GM21786 (cell line): Measurements from ENCODE around the gene PLEKHH3.
"Not testable (repeated sequence)": the region's sequence is repeated elsewhere in the genome, so short reads cannot be mapped to it uniquely, and the experiment has no call there.

ENCODE experiments used
- ATAC-seq: cut with Tn5 transposase; IDR thresholded peaks from one replicate; pipeline ENCODE4 v1.9.1; 2021; ENCODE audit not compliant: unreplicated experiment

Gene PLEKHH3

DNA sequence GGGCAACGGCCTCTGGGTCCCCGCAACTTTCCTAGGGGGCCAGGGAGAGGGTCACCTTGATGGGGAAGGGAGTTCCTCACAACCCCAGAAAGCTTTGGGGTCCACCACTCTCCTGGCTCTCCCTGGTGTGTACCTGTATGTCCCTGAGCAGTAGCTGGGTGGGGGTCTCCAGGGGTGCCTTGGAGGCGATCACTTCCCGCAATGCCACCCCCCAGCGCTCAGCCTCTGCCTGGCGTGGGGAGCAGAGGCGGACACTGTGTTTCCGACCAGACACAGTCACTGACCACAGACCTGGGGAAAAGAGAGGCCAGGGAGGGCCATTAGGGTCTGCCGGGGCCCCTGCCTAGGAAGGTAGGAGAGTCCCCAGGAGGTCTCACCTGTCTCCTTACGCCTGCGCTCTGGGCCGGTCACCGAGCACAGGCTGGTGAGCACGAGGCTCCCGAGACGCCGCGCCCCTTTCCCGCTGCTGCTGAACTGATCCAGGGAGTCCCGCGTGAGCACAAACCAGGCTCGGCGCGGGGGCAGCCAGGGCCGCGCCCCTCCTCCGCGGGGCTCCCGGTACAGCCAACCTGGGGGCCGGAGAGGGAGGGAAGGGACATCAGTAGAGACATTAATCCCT is 3.4 kb downstream of the PLEKHH3 start:
- no peak for ATAC-seq

DNA sequence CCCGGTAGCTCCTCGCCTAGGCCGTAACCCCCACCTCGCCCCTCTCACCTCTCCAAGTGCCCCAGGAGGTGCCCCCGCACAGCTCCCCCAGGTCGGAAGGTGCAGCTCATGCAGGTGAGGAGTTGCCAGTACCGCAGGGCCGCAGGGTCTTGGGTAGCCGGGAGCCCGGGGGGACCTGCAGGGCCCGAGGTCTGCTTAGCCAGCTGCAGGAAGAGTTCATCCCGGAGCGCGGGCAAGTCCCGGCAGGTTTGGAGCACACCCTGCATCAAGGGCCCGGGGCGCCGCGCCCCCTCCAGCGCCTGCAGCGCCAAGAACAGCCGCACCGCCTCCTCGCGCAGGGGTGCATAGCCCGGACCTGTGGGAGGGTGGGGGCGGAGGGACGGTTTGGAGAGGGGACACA is 4.8 kb downstream of the PLEKHH3 start:
- no peak for ATAC-seq

DNA sequence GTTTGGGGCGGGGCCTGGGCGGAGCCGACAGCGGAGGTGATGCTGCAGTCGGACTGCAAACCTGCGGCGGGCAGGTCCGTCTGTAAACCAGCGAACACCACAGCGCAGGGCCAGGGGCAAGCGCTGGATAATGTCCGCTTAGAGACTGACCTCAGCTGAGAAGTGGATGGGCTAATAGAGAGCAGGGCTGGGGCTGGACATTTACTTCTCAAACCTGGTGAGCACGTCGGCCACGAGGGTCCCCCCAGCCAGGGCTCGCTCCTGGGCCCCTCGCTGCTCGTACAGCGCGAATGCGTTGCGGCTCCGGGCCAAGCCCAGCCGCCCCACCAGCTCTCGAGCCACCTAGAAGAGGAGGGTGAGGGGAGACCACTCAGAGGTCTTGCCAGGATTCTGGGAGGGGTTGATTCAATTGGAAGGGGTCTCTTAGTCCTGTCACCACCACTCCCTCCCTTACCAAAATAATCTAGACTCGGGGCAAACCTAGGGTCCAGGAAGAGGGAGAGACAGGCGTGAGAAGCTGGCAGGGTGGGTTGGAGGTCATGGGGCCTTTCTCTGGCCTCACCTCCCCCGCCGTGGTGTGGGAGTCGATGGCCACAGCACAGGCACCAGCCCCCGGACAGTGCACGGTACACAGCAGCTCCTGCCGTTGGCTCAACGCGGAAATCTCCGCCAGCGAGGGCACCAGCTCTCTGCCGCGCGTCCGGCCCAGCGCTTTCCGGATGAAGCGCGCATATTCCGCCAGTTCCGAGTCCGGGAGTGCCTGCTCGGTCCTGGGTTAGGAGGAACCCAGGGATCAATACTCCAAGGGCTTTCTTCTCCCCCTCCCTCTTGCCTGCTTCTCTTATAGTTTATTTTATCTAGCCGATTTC is 5.8 kb downstream of the PLEKHH3 start:
- no peak for ATAC-seq

DNA sequence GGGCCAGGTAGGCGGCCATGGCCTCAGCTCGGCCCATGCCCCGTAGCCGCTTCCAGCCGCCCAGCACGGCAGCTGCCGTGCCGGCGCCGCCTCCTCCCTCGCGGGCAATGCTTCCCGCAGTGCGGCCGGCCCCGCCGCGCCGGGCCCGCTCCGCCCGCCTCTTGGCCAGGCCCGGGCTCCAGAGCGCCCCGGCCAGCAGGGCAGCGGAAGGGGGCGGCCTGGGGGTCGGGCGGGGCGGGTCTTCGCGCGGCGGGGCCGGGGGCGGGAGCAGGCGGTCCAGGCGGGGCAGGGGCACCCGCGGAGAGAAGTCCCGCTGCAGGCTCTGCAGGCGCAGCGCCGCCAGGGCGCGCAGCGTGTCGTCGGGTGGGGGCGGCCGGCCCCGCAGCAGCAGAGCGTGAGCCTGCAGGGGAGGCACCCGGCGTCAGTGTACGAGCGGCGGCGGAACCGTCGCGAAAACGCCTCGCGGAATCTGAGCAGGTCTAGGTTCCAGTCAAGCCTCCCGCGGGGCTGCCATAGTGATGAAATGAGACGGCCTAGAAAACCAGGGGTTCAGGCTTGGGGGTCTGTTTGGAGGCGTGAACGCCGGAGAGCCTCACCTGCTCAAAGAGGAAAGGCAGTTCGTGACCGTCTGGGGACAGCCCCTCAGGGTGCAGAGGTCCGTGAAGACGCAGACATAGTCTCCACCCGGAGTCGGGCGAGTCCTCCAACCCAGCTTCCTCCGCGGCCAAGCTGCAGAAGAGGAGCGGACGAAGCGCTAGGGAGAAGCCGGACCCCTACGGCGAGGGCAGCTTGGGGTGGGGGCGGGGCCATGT is 6.6 kb downstream of the PLEKHH3 start:
- no peak for ATAC-seq

DNA sequence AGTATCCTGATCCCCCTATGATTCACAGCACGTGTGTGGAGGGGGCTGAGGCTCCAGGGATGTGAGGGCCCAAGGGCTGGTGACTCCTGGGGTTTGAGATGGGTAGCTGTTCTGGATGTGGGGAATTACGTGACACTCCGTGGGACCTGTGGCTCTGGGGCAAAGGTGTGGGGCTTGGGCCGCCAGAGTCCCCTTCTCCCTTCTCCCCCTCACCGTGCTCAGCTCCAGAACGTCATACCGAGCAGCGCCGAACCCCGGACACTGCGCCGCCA is 7.2 kb downstream of the PLEKHH3 start:
- ATAC-seq: no peak

DNA sequence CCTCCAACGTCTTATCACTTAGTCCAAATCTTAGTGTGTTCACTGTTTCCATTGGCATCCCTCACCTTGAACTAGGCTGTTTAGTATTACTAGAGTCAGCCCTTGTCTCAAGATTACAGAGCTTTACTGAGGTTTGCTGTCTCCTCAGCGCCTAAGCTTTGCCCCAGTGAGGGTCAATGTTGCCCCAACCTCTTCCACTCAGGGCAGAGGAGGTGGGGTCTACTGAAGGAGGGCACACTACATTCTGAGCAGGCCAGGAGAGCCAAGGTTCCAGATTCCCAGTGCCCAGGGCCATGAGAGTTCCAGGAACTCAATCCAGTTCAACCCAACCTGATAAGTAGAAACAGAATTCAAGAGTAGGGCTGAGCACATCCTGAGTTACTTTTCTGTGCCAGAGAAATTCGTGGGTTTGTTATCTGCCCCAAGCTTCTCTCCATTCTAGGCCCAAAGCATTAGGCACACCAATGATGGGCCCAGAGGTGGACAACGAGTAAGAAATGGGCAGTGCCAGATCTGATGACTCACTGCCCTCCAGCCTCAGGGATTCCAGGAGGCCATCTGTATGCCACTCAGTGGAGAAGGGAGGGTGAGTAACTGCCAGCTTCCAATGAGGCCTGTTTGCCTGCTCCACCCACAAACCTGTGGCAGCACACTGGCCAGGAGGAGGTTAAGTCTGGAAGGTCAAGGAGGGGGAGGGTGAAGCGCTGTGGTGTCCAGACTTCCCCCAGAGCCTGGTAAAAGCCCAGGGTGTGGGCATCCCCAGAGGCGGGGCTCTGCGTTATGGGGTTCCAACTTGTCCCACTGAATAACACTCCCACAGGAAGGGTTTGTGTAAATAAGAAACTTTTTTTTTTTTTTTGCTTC is 9.5 kb downstream of the PLEKHH3 start:
- ATAC-seq: no peak

DNA sequence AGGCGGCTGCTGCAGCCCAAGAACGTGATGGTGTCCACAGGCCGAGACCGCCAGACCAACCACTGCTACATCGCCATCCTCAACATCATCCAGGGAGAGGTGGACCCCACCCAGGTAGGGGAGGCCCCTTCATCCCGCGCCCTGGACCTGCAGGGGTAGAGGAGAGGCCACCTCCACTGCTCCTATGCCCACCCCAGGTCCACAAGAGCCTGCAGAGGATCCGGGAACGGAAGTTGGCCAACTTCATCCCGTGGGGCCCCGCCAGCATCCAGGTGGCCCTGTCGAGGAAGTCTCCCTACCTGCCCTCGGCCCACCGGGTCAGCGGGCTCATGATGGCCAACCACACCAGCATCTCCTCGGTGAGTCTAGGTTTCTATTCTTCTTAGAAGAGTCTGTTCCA is 10.7 kb downstream of the PLEKHH3 start:
- ATAC-seq: not testable (repeated sequence)

DNA sequence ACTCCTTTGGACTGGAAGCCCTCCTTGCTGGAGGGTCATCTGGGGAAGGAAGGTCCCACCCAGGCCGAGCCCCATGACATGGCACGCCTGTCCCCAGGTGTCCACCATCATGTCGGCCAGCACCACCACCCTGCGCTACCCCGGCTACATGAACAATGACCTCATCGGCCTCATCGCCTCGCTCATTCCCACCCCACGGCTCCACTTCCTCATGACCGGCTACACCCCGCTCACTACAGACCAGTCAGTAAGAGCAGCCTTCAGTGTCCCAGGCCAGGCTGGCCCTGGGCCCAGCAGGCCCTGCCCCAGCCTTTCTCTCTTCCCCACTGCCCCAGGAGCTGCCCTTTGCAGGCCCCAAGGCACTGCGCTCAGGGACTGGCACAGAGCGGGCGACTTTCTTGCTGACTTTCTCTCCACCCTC is 11.2 kb downstream of the PLEKHH3 start:
- ATAC-seq: no peak

DNA sequence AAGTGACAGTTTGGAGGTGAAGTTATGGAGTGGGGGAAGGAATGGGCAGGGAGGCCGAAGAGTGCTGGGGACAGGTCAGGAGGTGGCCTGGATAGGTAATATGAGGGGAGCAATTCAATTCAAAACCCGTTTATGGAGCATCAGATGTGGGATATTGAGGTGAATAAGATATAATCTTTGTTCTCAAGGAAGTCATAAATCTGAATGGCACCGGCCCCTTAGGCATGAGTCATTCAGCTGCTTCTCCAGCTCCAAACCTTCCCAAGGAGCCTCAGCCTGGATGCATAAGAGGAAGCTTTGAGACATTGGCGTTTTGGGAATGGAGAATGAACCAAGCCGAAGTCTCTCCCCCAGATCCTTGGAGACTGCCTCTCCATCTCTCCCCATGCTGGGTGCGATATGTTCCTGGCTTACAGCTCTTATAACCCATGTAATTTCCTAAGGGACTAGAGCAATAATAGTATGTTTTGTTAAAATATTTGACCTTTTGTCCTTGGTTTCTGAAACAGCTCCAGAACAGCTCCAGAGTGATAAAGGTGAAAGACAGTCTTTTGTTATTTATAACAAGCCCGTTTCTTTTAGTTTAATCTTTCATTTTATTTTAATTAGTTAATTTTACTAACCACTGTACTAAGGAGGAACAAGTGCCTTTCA is 16.0 kb downstream of the PLEKHH3 start:
- ATAC-seq: no peak

DNA sequence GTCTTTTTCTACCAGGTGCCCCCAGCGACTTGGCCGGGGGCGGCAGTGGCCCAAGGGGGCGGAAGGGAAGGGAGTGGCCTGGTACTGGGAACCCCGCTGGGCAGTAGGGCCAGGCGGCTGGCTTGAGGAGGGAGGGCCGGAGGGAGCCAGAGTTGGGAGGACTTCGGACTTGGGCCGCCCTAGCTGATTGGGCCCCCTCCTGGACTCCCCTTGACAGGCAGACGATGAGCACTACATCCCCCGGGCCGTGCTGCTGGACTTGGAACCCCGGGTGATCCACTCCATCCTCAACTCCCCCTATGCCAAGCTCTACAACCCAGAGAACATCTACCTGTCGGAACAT is 16.9 kb downstream of the PLEKHH3 start:
- not testable (repeated sequence) for ATAC-seq

DNA sequence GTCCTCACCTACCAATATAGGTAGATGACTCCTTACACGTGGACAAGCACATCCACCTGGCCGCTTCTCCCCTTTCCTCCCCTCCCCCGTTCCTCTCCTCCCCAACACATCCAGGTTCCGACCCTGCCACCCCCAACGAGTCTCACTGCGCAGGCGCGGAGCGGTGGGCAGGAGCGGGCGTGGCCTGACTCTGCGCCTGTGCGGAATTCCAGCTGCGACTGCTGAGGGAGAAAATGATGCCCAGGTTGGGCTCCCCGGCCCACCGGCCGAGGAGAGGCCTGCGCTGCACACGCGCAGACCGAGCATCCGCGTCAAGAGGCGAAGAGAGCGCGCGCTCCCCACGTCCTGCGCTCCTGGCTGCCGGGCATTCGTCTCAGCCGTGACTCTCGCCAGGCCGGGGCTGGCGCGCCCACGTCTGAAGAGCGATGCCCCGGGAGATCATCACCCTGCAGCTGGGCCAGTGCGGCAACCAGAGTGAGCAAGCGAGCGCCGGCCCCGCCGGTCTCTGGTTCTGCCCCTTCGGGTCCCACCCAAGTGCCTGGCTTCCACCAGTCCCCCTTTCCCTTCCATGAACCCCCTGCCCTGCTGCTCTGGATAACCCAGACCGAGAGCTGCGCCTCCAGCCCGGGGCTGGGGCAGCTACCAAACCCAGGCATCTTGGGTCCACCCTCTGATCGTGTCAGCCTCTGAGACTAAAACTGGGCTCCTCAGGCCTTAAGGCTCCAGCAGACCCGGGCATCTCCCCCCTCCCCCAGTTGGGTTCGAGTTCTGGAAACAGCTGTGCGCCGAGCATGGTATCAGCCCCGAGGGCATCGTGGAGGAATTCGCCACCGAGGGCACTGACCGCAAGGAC is 17.5 kb downstream of the PLEKHH3 start, which contains the start of gene TUBG2:
Gene TUBG2, plus strand, starts transcription at position 206 of the 853 bp plus-strand sequence. Its CDS starts 220 bp downstream, at position 426.
- no peak for ATAC-seq

DNA sequence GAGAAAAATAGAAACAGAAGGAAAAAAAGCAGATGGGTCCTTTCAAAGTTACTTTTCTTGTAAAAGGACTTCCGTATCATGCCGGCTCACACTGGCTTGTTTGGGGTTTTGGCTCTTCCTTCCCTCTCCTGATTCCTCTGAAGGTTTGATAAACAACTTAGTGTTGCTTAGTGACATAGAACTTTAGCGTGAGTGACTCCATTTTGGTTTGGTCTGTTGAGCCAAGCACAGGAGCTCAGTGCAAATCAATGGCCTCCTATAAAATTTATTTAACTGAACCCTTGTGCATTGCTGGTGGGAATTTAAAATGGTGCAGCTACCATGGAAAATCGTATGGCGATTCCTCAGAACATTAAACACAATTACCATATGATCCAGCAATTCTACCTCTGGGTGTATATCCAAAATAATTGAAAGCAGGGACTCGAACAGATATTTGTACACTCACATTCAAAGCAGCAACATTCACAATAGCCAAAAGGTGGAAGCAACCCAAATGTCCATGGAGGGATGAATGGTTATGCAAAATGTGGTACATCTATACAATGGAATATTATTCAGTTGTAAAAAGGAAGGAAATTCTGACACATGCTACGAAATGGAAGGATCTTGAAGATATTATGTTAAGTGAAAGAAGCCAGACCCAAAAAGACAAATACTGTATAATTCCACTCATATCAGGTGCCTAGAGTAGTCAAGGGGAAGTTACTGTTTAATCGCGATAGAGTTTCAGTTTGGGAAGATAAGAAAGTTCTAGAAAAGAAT is 18.8 kb downstream of the PLEKHH3 start:
- ATAC-seq: no peak

DNA sequence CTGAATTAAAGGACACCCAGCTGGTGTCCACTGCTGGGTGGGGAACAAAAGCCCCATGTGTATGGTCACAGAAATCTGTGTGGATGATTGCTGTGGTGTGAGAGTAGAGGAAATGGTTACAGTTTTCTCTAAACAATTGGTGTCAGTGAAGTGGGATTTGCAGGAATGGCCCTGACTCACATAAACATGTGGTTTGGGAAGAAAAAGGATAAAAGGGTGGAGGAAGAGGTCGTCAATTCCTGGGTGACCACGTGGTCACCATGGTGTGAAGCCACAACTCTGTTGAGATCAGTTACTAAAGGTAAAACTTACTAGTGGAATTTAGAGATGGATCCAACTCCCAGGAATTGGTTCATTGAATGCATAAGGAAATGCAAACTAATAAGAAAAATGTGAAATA is 21.3 kb downstream of the PLEKHH3 start:
- ATAC-seq: no peak

DNA sequence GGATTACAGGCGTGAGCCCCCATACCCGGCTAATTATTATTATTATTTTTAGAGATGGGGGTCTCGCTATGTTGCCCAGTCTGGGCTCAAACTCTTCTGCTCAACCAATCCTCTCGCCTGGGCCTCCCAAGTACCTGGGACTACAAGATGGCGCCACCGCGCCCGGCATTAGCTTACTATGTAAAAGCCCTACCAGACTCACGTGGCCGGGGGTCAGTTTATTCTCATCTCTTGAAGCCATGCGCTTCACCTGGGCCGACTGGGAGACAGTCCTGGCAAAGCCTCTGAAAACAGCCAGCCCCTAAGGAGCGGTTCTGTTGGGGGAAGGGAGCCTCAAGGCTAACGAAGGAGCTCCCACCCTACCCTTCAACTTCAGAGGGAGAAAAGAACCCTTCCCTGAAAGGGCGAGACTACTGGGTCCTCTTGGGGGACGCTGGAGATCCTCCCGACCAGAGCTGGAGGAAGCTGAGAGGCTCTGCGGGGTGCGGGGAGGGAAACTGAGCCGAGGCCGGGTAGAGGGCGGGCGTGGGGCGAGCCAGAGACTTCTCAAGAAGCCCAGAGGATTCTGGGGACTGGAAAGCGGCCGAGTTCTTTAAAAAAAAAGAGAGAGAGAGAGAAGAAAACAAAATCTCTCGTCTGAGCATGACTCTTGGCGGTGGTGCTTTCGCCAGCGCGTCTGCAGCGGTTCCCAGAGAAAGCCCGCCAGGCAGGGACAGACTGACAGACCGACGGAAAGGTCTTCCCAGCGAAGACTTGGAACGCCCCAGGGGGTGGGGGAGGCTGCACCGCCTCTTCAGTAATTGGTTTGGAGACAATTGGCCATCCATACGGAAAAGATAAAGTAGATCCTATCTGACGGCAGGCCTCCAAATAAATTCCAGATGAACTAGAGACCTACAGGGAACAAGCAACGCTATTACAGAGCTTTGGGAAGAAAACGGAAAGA is 23.3 kb downstream of the PLEKHH3 start:
- no peak for ATAC-seq

DNA sequence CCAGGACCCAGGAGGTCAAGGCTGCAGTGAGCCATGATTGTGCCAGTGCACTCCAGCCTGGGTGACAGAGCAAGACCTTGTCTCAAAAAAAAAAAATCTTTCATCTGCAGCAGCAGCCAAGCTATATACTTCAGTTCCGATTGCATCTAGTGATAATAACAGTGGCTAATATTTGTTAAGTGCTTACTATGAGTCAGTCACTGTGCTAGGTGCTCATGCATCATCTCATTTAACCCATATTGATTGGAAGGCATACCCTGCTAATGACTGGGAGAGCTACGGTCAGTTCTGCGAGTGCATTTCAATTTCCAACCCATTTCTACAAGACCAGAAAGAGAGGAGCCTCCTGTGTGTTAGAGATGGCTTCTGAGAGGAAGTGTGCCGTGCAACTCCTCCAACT is 25.4 kb downstream of the PLEKHH3 start:
- no peak for ATAC-seq

DNA sequence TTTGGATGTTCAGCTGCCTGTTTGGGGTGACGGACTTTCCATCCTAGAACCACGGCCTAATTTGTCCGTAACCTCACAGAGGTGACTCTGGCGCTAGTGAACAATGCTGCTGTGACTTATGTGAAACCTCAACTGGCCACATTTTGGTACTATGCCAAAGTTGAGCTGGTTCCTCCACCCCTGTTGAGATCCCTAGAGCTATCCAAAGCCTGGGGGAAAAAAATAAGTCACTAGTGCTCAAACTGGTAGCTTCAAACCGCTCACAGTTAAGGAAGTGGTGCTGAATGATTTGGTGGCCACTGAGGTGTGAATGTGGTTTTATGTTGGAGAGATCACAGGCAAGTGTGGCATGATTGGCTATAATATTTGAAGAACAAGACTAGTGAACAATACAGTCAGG is 29.0 kb downstream of the PLEKHH3 start:
- ATAC-seq: no peak

DNA sequence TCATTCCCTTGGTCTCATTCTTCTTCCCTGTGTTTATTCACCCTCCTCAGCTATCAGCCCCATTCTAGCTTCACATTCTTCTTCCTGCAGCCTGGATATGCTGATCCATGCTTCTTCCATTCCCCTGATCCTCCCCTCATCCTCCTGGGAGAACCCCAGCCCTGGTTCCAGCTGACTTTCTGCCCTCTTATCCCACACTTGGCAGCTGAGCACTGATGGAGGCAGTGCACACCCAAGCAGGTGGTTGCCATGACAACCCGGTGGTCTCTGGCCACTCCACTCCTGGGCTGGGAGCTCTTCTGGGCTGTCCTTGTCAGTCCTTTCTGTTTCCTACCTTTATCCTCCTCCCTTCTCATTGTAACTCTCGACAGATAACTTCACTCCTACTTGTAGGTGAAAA is 34.5 kb downstream of the PLEKHH3 start:
- no peak for ATAC-seq

DNA sequence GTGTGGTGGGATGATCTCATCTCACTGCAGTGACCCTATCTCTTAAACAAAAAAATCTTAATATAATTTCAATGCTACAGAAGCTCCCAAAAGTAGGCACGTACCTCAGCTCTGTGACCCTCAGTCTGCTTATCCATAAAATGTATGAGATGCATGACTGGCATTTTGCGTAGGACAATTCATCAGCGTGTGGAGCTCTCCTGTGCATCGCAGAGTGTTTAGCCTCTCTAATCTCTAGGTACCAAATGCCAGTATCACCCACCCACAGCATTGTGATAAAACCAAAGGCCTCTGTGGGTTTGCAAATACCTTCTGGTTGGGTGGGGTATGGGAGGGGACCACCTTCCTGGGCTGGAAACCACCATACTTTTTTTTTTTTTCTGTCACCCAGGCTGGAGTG is 36.7 kb downstream of the PLEKHH3 start:
- no peak for ATAC-seq
